ENCODE data around the gene OR51G2. TPM values are rescaled to one million over a fixed set of nuclear protein-coding genes. Genes with fewer than 3 reads are reported as not detected.

Gene OR51G2
- total and polyA plus RNA-seq, 2 experiments from 2014 or later, result not detected

- Histone ChIP-seq H3F3A (ENCODE audit: insufficient read depth) (no peaks in the 10 kb centered on the region), H3K36me3 (ENCODE audit: low read depth) (no peaks in the 10 kb centered on the region), H3K9me2 (ENCODE audit: insufficient read depth) (no peaks in the 10 kb centered on the region), H2AFZ (no peak within 1 kb of the TSS), H4K20me1 (ENCODE audit: insufficient read depth) (no peaks in the 10 kb centered on the region), H3K4me1 (ENCODE audit: insufficient read depth) (no peaks in the 10 kb centered on the region), H3K27me3 (replicated peaks; ENCODE audit: insufficient read depth) (no peaks in the 10 kb centered on the region; the same call in 1 of the 2 replicates), H3K79me2 (ENCODE audit: insufficient read depth) (no peaks in the 10 kb centered on the region), H3K4me2 (ENCODE audit: unreplicated experiment) (no peak within 1 kb of the TSS), H3K9ac (no peak within 1 kb of the TSS), H3K4me3 (no peak within 1 kb of the TSS), H3K27ac (no peak within 1 kb of the TSS), H3K9me3 (ENCODE audit: low read depth) (no peaks in the 10 kb centered on the region)
- TF ChIP-seq EZH2 (IDR thresholded peaks at IDR 0.05; ENCODE audit: insufficient read depth, poor library complexity, severe bottlenecking) (no peak), EZH2phosphoT487 (IDR thresholded peaks at IDR 0.05; ENCODE audit: insufficient read depth, low read depth) (no peak)
- in situ Hi-C loops (cut with MboI), result no loop called here
- no peak for DNase-seq
- 33 to 36% methylated on average over 8 of the region's 8 CpGs for WGBS, 2 experiments (ENCODE audit: low coverage in 1 of 2, low lambda C conversion rate in 2 of 2, missing lambda C conversion rate in 2 of 2)
Measured at GRCh38 chr11:4881860-4882500, 37.2 kb downstream of the OR51G2 start, which contains the start of gene OR51T1. Gene OR51T1 (plus strand): TSS chr11:4881900. CDS start chr11:4881900, 0 bp downstream.

- Histone ChIP-seq H3K4me3 (no peak overlapping the region), H3K79me2 (ENCODE audit: insufficient read depth) (no peaks in the 10 kb centered on the region), H2AFZ (no peak overlapping the region), H3K9ac (no peak overlapping the region), H3K36me3 (ENCODE audit: low read depth) (no peaks in the 10 kb centered on the region), H3K9me2 (ENCODE audit: insufficient read depth) (no peaks in the 10 kb centered on the region), H3K27me3 (replicated peaks; ENCODE audit: insufficient read depth) (no peaks in the 10 kb centered on the region; the same call in 1 of the 2 replicates), H3K4me1 (ENCODE audit: insufficient read depth) (no peaks in the 10 kb centered on the region), H3F3A (ENCODE audit: insufficient read depth) (no peaks in the 10 kb centered on the region), H3K9me3 (ENCODE audit: low read depth) (no peaks in the 10 kb centered on the region), H3K4me2 (ENCODE audit: unreplicated experiment) (no peak overlapping the region), H3K27ac (no peak overlapping the region), H4K20me1 (ENCODE audit: insufficient read depth) (no peaks in the 10 kb centered on the region)
- in situ Hi-C loops (cut with MboI), result no loop called here
- 19 to 25% methylated on average over 4 of the region's 4 CpGs for WGBS, 2 experiments (ENCODE audit: low coverage in 1 of 2, low lambda C conversion rate in 2 of 2, missing lambda C conversion rate in 2 of 2)
- no peak for TF ChIP-seq EZH2 (IDR thresholded peaks at IDR 0.05; ENCODE audit: insufficient read depth, poor library complexity, severe bottlenecking)
- TF ChIP-seq EZH2phosphoT487 (IDR thresholded peaks at IDR 0.05; ENCODE audit: insufficient read depth, low read depth), result no peak
- peak; percentile 2 for DNase-seq
Measured at GRCh38 chr11:4881188-4881587, 38.0 kb downstream of the OR51G2 start.

GRCh38 chr11:4865855-4866254 lies 53.3 kb downstream of the OR51G2 start:
- no peak for DNase-seq
- Histone ChIP-seq H3K36me3 (ENCODE audit: low read depth) (no peaks in the 10 kb centered on the region), H3K9me2 (ENCODE audit: insufficient read depth) (no peaks in the 10 kb centered on the region), H2AFZ (no peak overlapping the region), H3K4me1 (ENCODE audit: insufficient read depth) (no peaks in the 10 kb centered on the region), H3K4me3 (no peak overlapping the region), H3F3A (ENCODE audit: insufficient read depth) (no peaks in the 10 kb centered on the region), H3K9me3 (ENCODE audit: low read depth) (peaks cover 6% of the 10 kb centered on the region), H3K4me2 (ENCODE audit: unreplicated experiment) (no peak overlapping the region), H3K27me3 (replicated peaks; ENCODE audit: insufficient read depth) (no peaks in the 10 kb centered on the region), H3K27ac (no peak overlapping the region), H4K20me1 (ENCODE audit: insufficient read depth) (no peaks in the 10 kb centered on the region), H3K79me2 (ENCODE audit: insufficient read depth) (no peaks in the 10 kb centered on the region), H3K9ac (no peak overlapping the region)
- 0 to 3% methylated on average over 1 of the region's 1 CpG for WGBS, 2 experiments (ENCODE audit: low coverage in 1 of 2, low lambda C conversion rate in 2 of 2, missing lambda C conversion rate in 2 of 2)
- TF ChIP-seq EZH2 (IDR thresholded peaks at IDR 0.05; ENCODE audit: insufficient read depth, poor library complexity, severe bottlenecking) (no peak), EZH2phosphoT487 (IDR thresholded peaks at IDR 0.05; ENCODE audit: insufficient read depth, low read depth) (no peak)
- in situ Hi-C loops (cut with MboI), result no loop called here

- no peak overlapping the region for H3K4me2 ChIP-seq (ENCODE audit: unreplicated experiment)
- H3K27me3 ChIP-seq (replicated peaks; ENCODE audit: insufficient read depth), result no peaks in the 10 kb centered on the region
- in situ Hi-C loops (cut with MboI), result no loop called here
- DNase-seq, result no peak
- no peaks in the 10 kb centered on the region for H4K20me1 ChIP-seq (ENCODE audit: insufficient read depth)
- H3K9me2 ChIP-seq (ENCODE audit: insufficient read depth), result no peaks in the 10 kb centered on the region
- H3F3A ChIP-seq (ENCODE audit: insufficient read depth), result no peaks in the 10 kb centered on the region
- H2AFZ ChIP-seq, result no peak overlapping the region
- no peak overlapping the region for H3K4me3 ChIP-seq
- TF ChIP-seq EZH2phosphoT487 (IDR thresholded peaks at IDR 0.05; ENCODE audit: insufficient read depth, low read depth) (no peak), EZH2 (IDR thresholded peaks at IDR 0.05; ENCODE audit: insufficient read depth, poor library complexity, severe bottlenecking) (no peak)
- H3K9ac ChIP-seq, result no peak overlapping the region
- H3K36me3 ChIP-seq (ENCODE audit: low read depth), result no peaks in the 10 kb centered on the region
- H3K4me1 ChIP-seq (ENCODE audit: insufficient read depth), result no peaks in the 10 kb centered on the region
- H3K9me3 ChIP-seq (ENCODE audit: low read depth), result peaks cover 6% of the 10 kb centered on the region
- WGBS, 2 experiments (ENCODE audit: low coverage in 1 of 2, low lambda C conversion rate in 2 of 2, missing lambda C conversion rate in 2 of 2), result 2 to 3% methylated on average over 4 of the region's 4 CpGs
- H3K27ac ChIP-seq, result no peak overlapping the region
- no peaks in the 10 kb centered on the region for H3K79me2 ChIP-seq (ENCODE audit: insufficient read depth)
Measured at GRCh38 chr11:4863876-4864275, 55.3 kb downstream of the OR51G2 start.

Other genes with a start within 250 kb of the OR51G2 start
- gene OR51E2, start 221.5 kb downstream of the OR51G2 start, total RNA-seq (2014; rRNA removed; shearing (Covaris generic)), result not detected in 2 replicates
- not detected in 2 replicates for gene OR51E2, start 221.5 kb downstream of the OR51G2 start, polyA plus RNA-seq (2016; fragmentation: Nextera tagmentation; extraction: Ambion mirVana)
- not detected in 2 replicates for gene MMP26, start 214.6 kb downstream of the OR51G2 start, total RNA-seq (2014; rRNA removed; shearing (Covaris generic))
- gene MMP26, start 214.6 kb downstream of the OR51G2 start, polyA plus RNA-seq (2016; fragmentation: Nextera tagmentation; extraction: Ambion mirVana), result not detected in 2 replicates
- gene OR51F1, start 149.4 kb downstream of the OR51G2 start, total RNA-seq (2014; rRNA removed; shearing (Covaris generic)), result not detected in 2 replicates
- not detected in 2 replicates for gene OR51F1, start 149.4 kb downstream of the OR51G2 start, polyA plus RNA-seq (2016; fragmentation: Nextera tagmentation; extraction: Ambion mirVana)
- not detected in 2 replicates for gene OR52R1, start 115.0 kb downstream of the OR51G2 start, total RNA-seq (2014; rRNA removed; shearing (Covaris generic))
- gene OR52R1, start 115.0 kb downstream of the OR51G2 start, polyA plus RNA-seq (2016; fragmentation: Nextera tagmentation; extraction: Ambion mirVana), result not detected in 2 replicates
- not detected in 2 replicates for gene OR51F2, start 98.0 kb downstream of the OR51G2 start, total RNA-seq (2014; rRNA removed; shearing (Covaris generic))
- gene OR51F2, start 98.0 kb downstream of the OR51G2 start, polyA plus RNA-seq (2016; fragmentation: Nextera tagmentation; extraction: Ambion mirVana), result not detected in 2 replicates
- gene OR51S1, start 70.1 kb downstream of the OR51G2 start, total RNA-seq (2014; rRNA removed; shearing (Covaris generic)), result not detected in 2 replicates
- gene OR51S1, start 70.1 kb downstream of the OR51G2 start, polyA plus RNA-seq (2016; fragmentation: Nextera tagmentation; extraction: Ambion mirVana), result not detected in 2 replicates
- not detected in 2 replicates for gene OR51T1, start 37.5 kb downstream of the OR51G2 start, total RNA-seq (2014; rRNA removed; shearing (Covaris generic))
- gene OR51T1, start 37.5 kb downstream of the OR51G2 start, polyA plus RNA-seq (2016; fragmentation: Nextera tagmentation; extraction: Ambion mirVana), result not detected in 2 replicates
- not detected in 2 replicates for gene OR51A7, start 15.6 kb downstream of the OR51G2 start, total RNA-seq (2014; rRNA removed; shearing (Covaris generic))
- not detected in 2 replicates for gene OR51A7, start 15.6 kb downstream of the OR51G2 start, polyA plus RNA-seq (2016; fragmentation: Nextera tagmentation; extraction: Ambion mirVana)
- gene OR51G1, start 5.0 kb upstream of the OR51G2 start, total RNA-seq (2014; rRNA removed; shearing (Covaris generic)), result not detected in 2 replicates
- gene OR51G1, start 5.0 kb upstream of the OR51G2 start, polyA plus RNA-seq (2016; fragmentation: Nextera tagmentation; extraction: Ambion mirVana), result not detected in 2 replicates
- not detected in 2 replicates for gene OR51A4, start 28.3 kb upstream of the OR51G2 start, total RNA-seq (2014; rRNA removed; shearing (Covaris generic))
- gene OR51A4, start 28.3 kb upstream of the OR51G2 start, polyA plus RNA-seq (2016; fragmentation: Nextera tagmentation; extraction: Ambion mirVana), result not detected in 2 replicates
- gene OR51A2, start 36.4 kb upstream of the OR51G2 start, total RNA-seq (2014; rRNA removed; shearing (Covaris generic)), result not detected in 2 replicates
- not detected in 2 replicates for gene OR51A2, start 36.4 kb upstream of the OR51G2 start, polyA plus RNA-seq (2016; fragmentation: Nextera tagmentation; extraction: Ambion mirVana)
- not detected in 2 replicates for gene OR51L1, start 75.5 kb upstream of the OR51G2 start, total RNA-seq (2014; rRNA removed; shearing (Covaris generic))
- not detected in 2 replicates for gene OR51L1, start 75.5 kb upstream of the OR51G2 start, polyA plus RNA-seq (2016; fragmentation: Nextera tagmentation; extraction: Ambion mirVana)
- gene OR52J3, start 127.2 kb upstream of the OR51G2 start, total RNA-seq (2014; rRNA removed; shearing (Covaris generic)), result not detected in 2 replicates
- not detected in 2 replicates for gene OR52J3, start 127.2 kb upstream of the OR51G2 start, polyA plus RNA-seq (2016; fragmentation: Nextera tagmentation; extraction: Ambion mirVana)
- not detected in 2 replicates for gene OR52E2, start 140.3 kb upstream of the OR51G2 start, total RNA-seq (2014; rRNA removed; shearing (Covaris generic))
- gene OR52E2, start 140.3 kb upstream of the OR51G2 start, polyA plus RNA-seq (2016; fragmentation: Nextera tagmentation; extraction: Ambion mirVana), result not detected in 2 replicates
- not detected in 2 replicates for gene OR52E1, start 150.2 kb upstream of the OR51G2 start, total RNA-seq (2014; rRNA removed; shearing (Covaris generic))
- gene OR52E1, start 150.2 kb upstream of the OR51G2 start, polyA plus RNA-seq (2016; fragmentation: Nextera tagmentation; extraction: Ambion mirVana), result not detected in 2 replicates
- not detected in 2 replicates for gene OR52A5, start 219.0 kb upstream of the OR51G2 start, total RNA-seq (2014; rRNA removed; shearing (Covaris generic))
- gene OR52A5, start 219.0 kb upstream of the OR51G2 start, polyA plus RNA-seq (2016; fragmentation: Nextera tagmentation; extraction: Ambion mirVana), result not detected in 2 replicates
- gene OR52A1, start 235.4 kb upstream of the OR51G2 start, total RNA-seq (2014; rRNA removed; shearing (Covaris generic)), result not detected in 2 replicates
- not detected in 2 replicates for gene OR52A1, start 235.4 kb upstream of the OR51G2 start, polyA plus RNA-seq (2016; fragmentation: Nextera tagmentation; extraction: Ambion mirVana)

Measured in GM23248 (cell line).